Iris pigment epithelial cell (primary cell): ENCODE measurements around the gene SULT4A1.
"Not testable (repeated sequence)": the region's sequence is repeated elsewhere in the genome, so short reads cannot be mapped to it uniquely, and the experiment has no call there.

Experiments used
- DNase-seq: peaks from one replicate; pipeline ENCODE4 v3.0.0-alpha.2; 2011; ENCODE audit warnings: low read depth

SULT4A1 gene

GRCh38 chr22:43886231-43886630 lies 23.9 kb upstream of the SULT4A1 start:
- no peak for DNase-seq

GRCh38 chr22:43885786-43886185 lies 23.5 kb upstream of the SULT4A1 start:
- DNase-seq = no peak

DNA sequence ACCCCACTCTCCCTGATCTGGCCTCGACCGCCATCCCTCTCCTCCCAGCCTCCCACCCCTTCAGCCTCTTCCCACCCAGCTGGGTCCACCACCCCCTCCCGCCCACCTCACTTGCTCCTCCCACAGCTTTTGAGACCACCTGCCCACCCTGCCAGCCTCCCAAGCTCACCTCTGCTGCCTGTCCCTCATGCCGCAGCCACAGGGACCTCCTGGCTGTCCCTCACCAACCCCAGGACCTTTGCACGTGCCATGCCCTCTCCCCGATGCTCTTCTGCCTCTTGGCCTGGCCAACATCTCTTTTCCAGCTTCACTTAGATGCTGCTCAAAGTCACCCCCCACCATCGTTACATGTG lies 23.0 kb upstream of the SULT4A1 start:
- DNase-seq = no peak

DNA sequence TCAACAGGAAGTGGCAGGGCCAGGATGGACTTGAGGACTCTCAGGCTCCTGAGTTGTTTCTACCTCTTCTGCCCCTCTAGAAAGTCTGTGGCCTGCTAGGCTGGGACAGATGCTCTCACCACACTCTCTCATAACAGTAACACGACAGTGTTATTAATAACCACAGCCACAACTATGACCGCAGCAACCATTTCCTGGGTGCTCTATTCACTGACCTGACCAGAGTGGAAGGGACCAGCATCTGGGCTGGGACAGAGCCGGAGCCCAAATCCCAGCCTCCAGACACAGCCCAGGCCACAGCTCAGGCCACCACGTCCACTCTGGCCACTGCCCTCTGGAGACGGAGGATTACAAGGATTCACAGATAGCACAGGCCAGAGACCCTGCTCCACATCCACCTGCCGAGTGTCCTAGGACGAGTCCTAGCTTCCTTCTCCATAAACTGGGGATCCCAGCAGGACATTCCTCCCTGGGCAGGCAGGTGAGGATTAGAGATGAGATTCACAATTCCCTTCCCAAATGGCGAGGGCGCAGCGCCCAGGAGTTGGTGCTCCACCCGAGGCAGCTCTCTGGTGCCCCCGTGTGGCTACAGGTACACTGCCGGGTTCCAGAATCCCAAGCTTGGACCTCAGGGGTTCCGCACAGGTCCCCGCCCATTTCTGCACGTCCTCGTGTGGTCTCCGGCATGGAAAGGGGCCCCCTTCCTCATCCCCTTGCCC lies 22.4 kb upstream of the SULT4A1 start:
- peak; percentile 24 for DNase-seq

- DNase-seq = no peak
These were observed 21.6 kb upstream of the SULT4A1 start for GRCh38 chr22:43883719-43884415.

DNA sequence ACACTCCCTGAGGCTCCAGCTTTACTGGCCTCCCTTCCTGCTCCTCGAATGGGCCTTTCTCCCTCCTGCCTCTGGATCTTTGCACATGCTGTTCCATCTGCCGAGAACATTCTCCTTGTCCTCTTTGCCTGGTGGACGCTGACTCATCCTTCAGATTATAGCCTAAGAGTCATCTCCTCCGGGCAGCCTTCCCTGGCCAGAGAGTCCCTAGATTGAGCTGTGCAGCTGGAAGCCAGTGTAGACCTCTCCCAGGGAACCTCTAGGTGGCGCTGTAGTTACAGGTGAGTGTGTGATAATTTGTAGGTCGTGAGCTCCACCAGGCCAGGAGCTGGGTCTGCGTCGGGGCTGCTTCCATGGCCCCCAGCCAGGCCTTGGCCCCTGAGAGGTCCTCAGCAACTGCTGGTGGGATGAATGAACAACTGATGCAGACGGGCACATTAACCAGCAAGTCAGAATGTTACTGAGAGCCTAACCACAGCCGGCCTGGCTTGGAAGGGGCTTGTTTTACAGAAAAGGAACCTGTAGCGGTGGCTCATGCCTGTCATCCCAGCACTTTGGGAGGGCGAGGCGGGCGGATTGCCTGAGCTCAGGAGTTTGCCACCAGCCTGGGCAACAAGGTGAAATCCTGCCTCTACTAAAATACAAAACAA lies 20.8 kb upstream of the SULT4A1 start:
- peak; percentile 85 for DNase-seq

DNA sequence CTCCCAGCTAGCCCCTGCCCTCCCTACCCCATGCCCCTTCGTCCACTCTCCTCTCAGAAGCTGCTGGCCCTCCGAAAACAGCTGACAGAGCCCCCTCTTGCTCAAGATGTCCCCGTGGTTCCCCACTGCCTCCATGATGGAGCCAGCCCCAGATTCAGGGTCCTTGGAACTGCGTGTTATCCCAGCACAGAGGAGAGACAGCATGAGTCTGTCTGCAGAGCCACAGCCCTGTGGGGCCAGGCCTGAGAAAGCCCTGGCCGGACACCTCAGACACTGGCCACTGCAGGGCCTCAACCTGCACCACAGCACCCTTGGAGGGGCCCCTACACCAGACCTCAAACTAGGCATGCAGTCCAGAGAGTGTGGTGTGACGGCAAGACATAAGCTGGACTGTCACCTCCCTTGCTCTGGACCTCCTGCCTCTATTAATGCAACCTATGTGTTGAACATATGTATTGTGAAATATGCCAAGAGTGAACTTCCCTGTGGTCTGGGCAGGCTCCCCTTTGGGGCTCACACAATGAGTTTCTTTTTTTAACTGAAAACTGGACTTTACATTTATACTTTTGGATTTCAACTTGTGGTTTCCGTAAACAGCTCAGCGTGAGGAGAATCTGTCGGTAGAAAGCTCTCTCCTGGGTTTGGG lies 19.9 kb upstream of the SULT4A1 start:
- DNase-seq = no peak

DNA sequence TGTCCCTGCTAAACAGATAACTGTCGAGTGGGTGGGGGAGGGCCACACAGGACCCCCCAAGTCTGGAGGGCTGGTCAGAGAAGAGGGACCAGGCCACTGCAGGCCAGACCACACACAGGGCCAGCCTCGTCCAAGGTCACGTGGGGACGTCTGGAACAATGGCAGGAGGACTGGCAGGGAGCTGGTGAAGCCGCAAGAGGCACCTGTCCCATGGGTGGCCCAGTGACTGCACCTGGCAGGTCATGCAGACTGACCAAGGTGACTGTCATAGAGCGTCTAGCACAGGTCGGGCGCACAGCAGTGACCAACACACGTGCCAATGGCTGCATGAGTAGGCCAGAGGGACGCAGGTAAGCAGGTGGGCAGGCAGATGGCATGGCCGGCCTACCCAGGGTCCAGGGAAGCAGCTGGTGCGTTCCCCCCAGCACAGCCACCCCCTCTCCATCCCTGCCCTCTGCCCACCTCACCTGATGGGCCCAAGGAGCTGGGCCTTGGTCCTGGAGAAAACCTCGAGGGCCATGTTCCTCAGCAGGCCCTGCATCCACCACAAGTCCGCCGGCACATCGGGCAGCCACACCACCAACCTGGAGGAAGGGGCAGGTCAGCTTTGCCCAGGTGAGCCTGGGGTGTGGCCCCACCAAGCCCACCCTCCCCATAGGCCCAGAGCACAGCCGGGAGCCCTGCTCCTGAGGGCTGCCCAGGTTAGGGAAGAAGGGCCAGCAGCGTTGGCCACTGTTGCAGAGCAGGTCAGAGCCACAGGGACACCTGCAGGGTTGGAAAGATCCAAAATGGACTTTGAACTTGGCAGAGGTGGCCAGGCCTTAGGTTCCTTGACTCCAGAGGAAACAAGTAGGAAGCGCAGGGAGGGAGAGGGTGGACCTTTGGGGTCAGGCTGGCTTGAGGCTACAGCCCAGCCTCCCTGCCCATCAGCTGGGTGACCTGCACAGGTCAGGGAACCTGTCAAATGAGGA lies 19.1 kb upstream of the SULT4A1 start:
- DNase-seq = no peak

GRCh38 chr22:43880541-43880991 lies 18.3 kb upstream of the SULT4A1 start:
- DNase-seq = no peak

GRCh38 chr22:43879901-43880540 lies 17.7 kb upstream of the SULT4A1 start:
- DNase-seq = no peak

DNA sequence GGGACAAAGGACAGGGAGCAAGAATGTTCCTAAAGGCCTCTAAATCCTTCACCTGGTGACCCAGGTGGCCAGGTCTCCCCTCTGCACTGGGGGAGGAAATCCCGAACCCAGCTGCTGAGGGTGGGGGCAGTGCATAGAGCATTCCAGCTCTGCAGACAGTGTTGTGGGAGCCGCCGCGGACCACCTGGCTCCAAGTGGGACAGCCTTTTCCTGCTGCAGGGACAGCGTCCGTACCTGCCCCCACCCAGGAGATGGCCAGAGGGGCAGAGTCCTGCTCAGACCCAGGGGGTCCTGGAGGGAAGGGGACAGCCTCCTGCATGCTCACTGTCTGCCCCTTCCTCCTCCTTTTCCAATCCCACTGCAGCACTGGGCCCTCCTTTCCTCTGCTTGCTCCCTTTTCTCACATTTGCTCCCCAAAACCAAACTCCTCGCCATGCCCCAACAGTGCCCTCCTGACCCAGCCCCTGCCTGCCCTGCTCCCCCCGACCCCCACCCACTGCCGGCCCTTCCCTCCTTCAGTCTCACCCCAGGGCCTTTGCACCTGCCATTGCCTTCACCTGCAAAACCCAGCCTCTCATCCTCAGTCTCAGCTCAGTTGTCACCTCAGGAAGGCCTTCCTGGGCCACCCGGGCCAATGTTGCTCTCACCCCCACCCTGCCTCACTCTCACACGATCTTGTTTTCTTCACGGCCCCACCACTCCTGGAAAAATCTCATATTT lies 16.7 kb upstream of the SULT4A1 start:
- no peak for DNase-seq

DNA sequence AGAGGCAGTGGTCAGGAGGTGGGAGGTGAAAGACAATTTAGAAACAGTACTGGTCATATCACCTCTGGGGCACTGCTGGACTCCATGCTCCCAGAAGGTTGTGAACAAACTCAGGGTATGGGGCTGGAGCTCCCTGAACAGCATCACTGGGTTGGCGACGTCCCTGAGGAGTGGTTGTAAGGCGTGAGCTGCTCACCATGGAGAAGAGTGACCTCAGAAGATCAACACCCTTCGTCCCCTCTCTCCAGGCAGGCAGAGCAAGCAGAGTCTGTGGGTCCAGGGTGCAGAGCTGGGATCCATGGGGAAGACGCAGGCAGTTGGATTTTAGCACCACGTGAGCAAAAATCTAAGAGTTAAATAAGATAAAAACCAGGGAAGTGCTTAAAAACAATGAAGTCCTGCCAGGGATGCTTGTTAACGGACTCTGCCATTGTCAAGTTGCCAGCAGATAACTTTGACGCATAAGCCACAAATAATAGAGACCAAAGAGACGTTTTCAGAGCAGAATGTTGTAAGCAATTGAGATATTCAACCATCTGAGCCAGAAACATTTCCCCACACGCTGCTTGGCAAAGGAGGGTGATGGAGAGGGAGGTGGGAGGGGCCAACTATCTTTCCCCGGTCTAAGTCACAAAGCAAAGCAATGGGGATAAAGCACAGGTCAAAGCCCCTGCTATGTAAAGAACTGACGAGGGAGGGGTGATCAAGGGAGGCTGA lies 15.9 kb upstream of the SULT4A1 start:
- no peak for DNase-seq

- no peak for DNase-seq
These were observed 14.7 kb upstream of the SULT4A1 start for GRCh38 chr22:43876866-43877509.

GRCh38 chr22:43869799-43870198 lies 7.5 kb upstream of the SULT4A1 start:
- DNase-seq = no peak

DNA sequence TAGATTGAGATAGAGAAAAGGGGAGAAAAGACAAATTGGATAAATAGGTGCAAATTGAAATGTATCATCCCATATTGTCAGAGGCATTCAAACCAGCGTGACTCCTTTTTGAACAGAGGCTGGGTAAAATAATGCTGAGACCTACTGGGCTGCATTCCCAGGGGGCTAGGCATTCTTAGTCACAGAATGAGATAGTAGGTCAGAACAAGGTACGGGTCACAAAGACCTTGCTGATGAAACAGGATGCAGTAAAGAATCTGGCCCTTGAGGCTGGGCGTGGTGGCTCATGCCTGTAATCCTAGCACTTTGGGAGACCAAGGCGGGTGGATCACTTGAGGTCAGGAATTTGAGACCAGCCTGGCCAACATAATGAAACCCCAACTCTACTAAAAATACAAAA lies 6.7 kb upstream of the SULT4A1 start:
- DNase-seq = not testable (repeated sequence)

- peak; percentile 45 for DNase-seq
These were observed 5.7 kb upstream of the SULT4A1 start for GRCh38 chr22:43867839-43868635.

- DNase-seq = no peak
These were observed 529 bp upstream of the SULT4A1 start for GRCh38 chr22:43862882-43863202.

DNA sequence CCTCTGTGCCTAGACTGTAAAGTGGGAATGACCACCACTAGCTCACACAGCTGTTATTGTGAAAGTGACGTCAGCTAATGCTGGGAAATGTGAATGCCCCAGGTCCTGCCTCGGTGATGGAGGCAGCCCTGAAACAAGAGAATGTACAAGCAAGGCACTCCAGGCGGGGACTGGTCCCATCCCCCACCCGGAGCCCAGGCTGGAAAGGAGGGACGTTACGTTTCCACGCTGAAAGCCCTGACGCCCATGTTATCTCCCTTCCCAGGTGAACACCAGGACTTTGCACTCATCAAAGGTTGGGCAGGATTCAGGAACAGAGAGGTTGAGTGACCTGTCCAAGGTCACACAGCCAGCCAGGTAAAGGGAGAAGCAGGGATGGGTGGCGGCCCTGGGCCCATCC lies 784 bp downstream of the SULT4A1 start:
- DNase-seq = no peak

GRCh38 chr22:43860831-43861230 lies 1.5 kb downstream of the SULT4A1 start:
- DNase-seq = no peak
